Psoas muscle (tissue), 8 donors: ENCODE results near the gene EVI5L. TPM values are rescaled to one million over a fixed set of nuclear protein-coding genes. Genes with fewer than 3 reads are reported as not detected.
"Not testable (repeated sequence)": the region's sequence is repeated elsewhere in the genome, so short reads cannot be mapped to it uniquely, and the experiment has no call there.

Experiments
- ATAC-seq, 4 donors: fragments of 200-7000 bp; cut with Tn5 transposase; one replicate each; pipeline ENCODE4 v1.9.1; 2020; ENCODE audit warnings: moderate library complexity in 3 of 4, mild to moderate bottlenecking in 2 of 4
- DNase-seq, 2 donors: peaks; one replicate each; pipeline ENCODE4 v3.0.0-alpha.2; 2020
- H3K27ac ChIP-seq: fragments of 200-600 bp; one replicate; pipeline ENCODE4 v1.8.0; 2022
- H3K27me3 ChIP-seq, 3 donors: fragments of 200-600 bp in 1 of 3; one replicate each; pipeline versions ENCODE4 v1.6.1 to v1.8.0; 2013 to 2022; ENCODE audit warnings: low read length in 2 of 3, mild to moderate bottlenecking in 2 of 3, moderate library complexity in 1 of 3; ENCODE audit not compliant: insufficient read depth in 3 of 3
- H3K36me3 ChIP-seq, 2 donors: fragments of 200-600 bp in 1 of 2; one replicate each; pipeline versions ENCODE4 v1.6.1 to v1.8.0; 2013 to 2022; ENCODE audit warnings: low read depth in 1 of 2, mild to moderate bottlenecking in 1 of 2, moderate library complexity in 1 of 2; ENCODE audit not compliant: insufficient read depth in 1 of 2
- H3K4me1 ChIP-seq: fragments of 200-600 bp; one replicate; pipeline ENCODE4 v1.8.0; 2022
- H3K4me3 ChIP-seq: fragments of 200-600 bp; one replicate; pipeline ENCODE4 v1.8.0; 2022; ENCODE audit warnings: mild to moderate bottlenecking
- H3K9me3 ChIP-seq: fragments of 200-600 bp; one replicate; pipeline ENCODE4 v1.8.0; 2022
- CTCF ChIP-seq: fragments of 200-600 bp; IDR thresholded peaks from one replicate; pipeline ENCODE4 v1.8.0; 2022; ENCODE audit warnings: antibody characterized with exemption
- WGBS, 3 donors: extraction: QIAGEN DNeasy Blood & Tissue Kit; methylation state at CpG; one replicate each; pipeline versions ENCODE4 v1.1.6 to v1.1.7; 2013; 5-methylcytosine and 5-hydroxymethylcytosine counted together
- intact Hi-C, 2 donors: fragments of 100-400 bp; cut with DNase I; formaldehyde crosslinking; loops; one replicate each; pipeline versions ENCODE4 v1.11.0 to v1.14.2; 2022
- polyA plus RNA-seq, 3 donors: library from polyadenylated mRNA; stranded (reverse); fragments of 200-250 nt; gene quantifications; one replicate each; pipeline ENCODE4 v1.2.3, GENCODE V29; 2013
- total RNA-seq, 4 donors: library from RNA; stranded (reverse); fragmentation: NEBNext Ultra II Directional in 2 of 4; extraction: Animal tissue kit (Norgen Biotek cat#: 25700) in 2 of 4; gene quantifications; one replicate each; pipeline versions ENCODE4 v1.2.1 to v1.2.4, GENCODE V29; 2021 to 2023
- donor health status: healthy with polysubstance abuse.
- donor health status: DM: no; HTN: no; CAD: no; lungs with moderate emphysema.
- donor health status: Bipolar disorder and iron deficiency.
- donor health status: healthy.
- donor health status: DM: yes; HTN: yes; CAD: no.
- donor health status: DM: no; HTN: no; CAD: no.
- donor health status: DM: no; HTN: no; CAD: no.
- donor health status: DM: yes; HTN: yes; CAD: no.

EVI5L gene
- total and polyA plus RNA-seq, 7 donors = 5.8 to 25.9 (median 13.9) TPM

DNA sequence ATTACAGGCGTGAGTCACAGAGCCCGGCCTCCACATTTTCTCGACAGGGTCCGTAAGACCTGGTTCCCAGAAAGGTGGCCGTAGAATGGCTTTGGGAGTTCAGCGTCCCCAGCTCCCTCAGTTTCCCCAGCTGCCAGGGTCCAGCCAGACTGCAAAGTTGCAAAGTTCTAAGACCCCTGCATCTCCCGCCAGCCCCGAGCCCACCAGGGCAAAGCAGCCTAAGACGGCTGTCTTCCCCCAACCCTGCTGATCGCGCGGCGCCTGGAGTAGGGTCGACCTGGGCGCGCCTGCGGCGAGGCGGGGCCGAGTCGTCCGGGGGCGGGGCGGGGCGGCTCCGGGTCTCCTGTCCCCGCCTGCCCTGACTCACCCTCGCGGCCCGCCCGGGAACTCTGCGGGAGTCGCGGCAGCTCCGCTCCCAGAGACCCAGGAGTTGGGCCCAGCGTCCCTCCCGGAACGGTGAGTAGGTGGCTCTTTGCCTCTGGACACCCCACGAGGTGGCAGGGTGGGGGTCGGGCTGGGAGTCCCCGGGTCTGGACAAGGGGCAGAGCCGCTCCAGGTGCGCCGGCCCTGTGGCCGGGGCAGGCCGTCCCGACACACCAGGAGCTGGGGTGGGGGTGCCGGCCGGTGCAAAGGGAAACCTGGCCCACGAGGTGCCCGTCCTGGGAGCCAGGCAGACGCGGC lies 58.3 kb downstream of the EVI5L start, which contains the start of gene LRRC8E:
TSS of gene LRRC8E (plus strand) at position 366 of the 681 bp plus-strand sequence. CDS start 7,094 bp downstream, outside the sequence.
- H3K4me1 ChIP-seq = no peaks in the 10 kb centered on the region

DNA sequence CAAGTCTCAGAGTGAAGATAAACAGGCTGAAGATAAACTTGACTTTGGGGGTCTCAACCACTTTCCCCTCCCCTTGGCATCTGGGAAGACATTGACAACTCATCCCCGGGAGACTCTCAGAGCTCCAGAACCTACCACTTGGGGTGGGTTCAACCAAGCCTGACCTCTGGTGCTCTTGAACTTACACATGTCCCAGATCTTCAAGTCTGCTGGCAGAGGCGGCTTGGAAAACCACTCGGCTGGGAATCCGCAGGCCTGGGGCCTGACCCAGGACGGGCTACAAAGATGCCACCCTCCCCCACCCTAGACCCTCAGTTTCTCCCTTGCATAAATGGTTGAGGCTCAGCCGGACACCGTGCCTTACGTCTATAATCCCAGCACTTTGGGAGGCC lies 58.8 kb downstream of the EVI5L start:
- peak overlapping the region; percentile 22 for H3K4me3 ChIP-seq

More for the DNA sequence above, 58.3 kb downstream of the EVI5L start, which contains the start of gene LRRC8E:
- DNase-seq (no peak), ATAC-seq (peak in 2 of 4 donors; percentile 61 to 81)
- TF ChIP-seq CTCF = no peak
- H3K27me3 ChIP-seq = peaks cover 0 to 37% (median 0%) of the 10 kb centered on the region in 3 donors
- WGBS, 3 donors = 12 to 18% (median 13%) methylated on average over 36 to 53 of the region's 53 CpGs
- no peaks in the 10 kb centered on the region for H3K9me3 ChIP-seq
- no peaks in the 10 kb centered on the region for H3K36me3 ChIP-seq
- peak within 1 kb of the TSS; percentile 22 for H3K4me3 ChIP-seq
- intact Hi-C loops = no loop called here
- H3K27ac ChIP-seq = no peak within 1 kb of the TSS

GRCh38 chr19:7893362-7894101 lies 63.5 kb downstream of the EVI5L start:
- H3K9me3 ChIP-seq, intact Hi-C loops, DNase-seq, H3K27ac ChIP-seq, H3K4me1 ChIP-seq, ATAC-seq, H3K36me3 ChIP-seq, H3K4me3 ChIP-seq: not testable (repeated sequence)
- peaks cover 0 to 32% (median 0%) of the 10 kb centered on the region in 3 donors for H3K27me3 ChIP-seq
- 75 to 81% (median 77%) methylated on average over 17 to 18 of the region's 18 CpGs for WGBS, 3 donors

More for the DNA sequence above, 58.8 kb downstream of the EVI5L start:
- H3K36me3 ChIP-seq = no peaks in the 10 kb centered on the region
- DNase-seq = no peak
- peaks cover 0 to 42% (median 0%) of the 10 kb centered on the region in 3 donors for H3K27me3 ChIP-seq
- TF ChIP-seq CTCF = no peak
- H3K27ac ChIP-seq = no peak overlapping the region
- H3K4me1 ChIP-seq = no peaks in the 10 kb centered on the region
- no peak for ATAC-seq
- 74 to 79% (median 75%) methylated on average over 8 of the region's 8 CpGs for WGBS, 3 donors
- no peaks in the 10 kb centered on the region for H3K9me3 ChIP-seq
- intact Hi-C loops = no loop called here

DNA sequence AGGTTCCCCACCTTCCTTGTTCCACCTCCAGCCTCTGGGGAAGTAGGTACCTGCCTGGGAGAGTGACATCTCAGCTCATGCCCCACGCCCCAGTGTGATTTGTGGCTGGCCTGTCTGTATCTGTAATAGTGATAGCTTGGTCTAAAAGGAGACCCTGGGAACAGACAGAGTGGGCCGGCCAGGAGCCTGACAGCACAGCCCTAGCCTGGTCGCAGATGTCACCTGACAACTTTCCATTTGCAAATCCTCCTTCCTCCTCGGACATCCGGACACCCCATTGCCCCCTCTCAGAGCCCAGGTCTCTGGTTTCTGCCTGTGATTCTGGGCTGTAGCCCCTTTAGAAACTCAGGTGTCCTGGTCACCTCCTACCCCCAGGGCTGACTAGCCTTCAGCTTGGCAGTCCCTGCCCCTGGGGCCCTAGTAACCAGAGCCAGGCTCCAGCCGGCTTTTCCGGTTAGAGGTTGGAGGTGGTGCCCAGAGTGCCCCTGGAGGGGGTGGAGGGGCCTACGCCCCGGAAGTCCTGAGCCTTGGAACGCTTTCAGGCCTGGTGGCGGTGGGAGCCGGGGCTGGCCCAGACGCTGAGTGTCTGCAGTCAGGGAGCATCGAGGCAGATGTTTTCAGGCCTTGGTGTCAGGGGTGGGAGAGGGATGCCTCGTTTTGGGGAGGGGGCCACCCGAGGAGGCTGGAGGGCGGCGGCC lies 64.7 kb downstream of the EVI5L start:
- no peak for TF ChIP-seq CTCF
- Histone ChIP-seq H3K9me3 (no peaks in the 10 kb centered on the region), H3K36me3 (no peaks in the 10 kb centered on the region), H3K27me3 (peaks cover 0 to 21% (median 0%) of the 10 kb centered on the region in 3 donors), H3K4me1 (no peaks in the 10 kb centered on the region), H3K4me3 (no peak overlapping the region), H3K27ac (no peak overlapping the region)
- 37 to 46% (median 40%) methylated on average over 17 to 18 of the region's 18 CpGs for WGBS, 3 donors
- DNase-seq (no peak), ATAC-seq (no peak)
- intact Hi-C loops = no loop called here

GRCh38 chr19:7895565-7895964 lies 65.5 kb downstream of the EVI5L start:
- Histone ChIP-seq H3K27me3 (peaks cover 0 to 15% (median 0%) of the 10 kb centered on the region in 3 donors), H3K27ac (no peak overlapping the region), H3K4me3 (no peak overlapping the region), H3K9me3 (no peaks in the 10 kb centered on the region), H3K36me3 (no peaks in the 10 kb centered on the region), H3K4me1 (peaks cover 5% of the 10 kb centered on the region)
- ATAC-seq = no peak
- no peak for DNase-seq
- intact Hi-C loops = no loop called here
- WGBS, 3 donors = 82 to 84% (median 82%) methylated on average over 13 of the region's 13 CpGs
- TF ChIP-seq CTCF = no peak
